OCI-LY3 (cell line): ENCODE results near the gene RPA1.

Source experiments
- CTCF ChIP-seq: fragments of 200-600, 300-600 bp; sonication (generic); IDR thresholded peaks from 2 replicates; pipeline ENCODE4 v1.5.1; 2014; ENCODE audit warnings: antibody characterized with exemption, low read length, low read depth
- EZH2phosphoT487 ChIP-seq: fragments of 200-600 bp; shearing (Covaris generic); IDR thresholded peaks from 2 replicates; pipeline ENCODE4 v1.6.1; 2018; ENCODE audit warnings: antibody characterized with exemption, mixed run types, low read depth

DNA sequence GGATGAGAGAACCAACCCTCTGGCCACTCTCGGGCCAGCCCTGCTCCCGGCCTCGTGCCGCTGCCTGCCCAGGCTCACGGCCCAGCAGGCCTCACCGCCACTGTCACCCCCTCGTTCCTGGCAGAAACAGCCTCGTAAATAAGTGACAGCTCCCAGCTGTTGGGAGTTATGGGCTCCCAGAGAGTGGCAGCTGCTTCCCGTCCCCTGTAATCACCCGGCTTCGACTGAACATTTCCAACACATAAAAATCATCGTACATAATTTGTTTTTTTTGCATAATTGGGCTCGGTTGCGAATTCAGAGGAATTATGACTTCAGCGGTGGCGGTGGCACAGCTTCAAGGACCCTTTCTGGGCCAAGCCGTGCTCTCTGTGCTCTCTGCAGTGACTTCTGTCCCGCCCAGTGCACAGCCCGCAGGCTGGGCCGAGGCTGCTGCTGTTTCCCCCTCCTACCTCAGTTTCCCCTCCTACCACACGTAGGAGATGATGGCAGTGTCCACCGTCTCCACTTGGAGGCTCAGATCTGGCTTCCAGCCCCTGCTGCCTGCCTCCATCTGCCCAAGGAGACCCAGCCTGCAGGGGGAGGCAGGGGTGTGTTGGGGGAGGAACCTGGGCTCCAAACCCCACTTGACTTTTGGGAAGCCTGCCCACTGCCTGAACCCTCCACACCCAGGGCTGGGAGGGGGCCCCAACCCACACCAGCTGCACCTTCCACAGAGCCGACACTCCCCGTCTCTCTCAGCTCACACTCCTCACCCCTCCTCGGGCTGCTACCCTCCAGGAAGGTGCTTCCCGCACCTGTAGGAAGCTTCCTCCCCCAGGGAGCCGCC is 110.4 kb downstream of the RPA1 start:
- TF ChIP-seq CTCF (no peak), EZH2phosphoT487 (no peak)
